GM21360 (cell line): ENCODE data around the gene PFKFB3.
"Not testable (repeated sequence)": the region's sequence is repeated elsewhere in the genome, so short reads cannot be mapped to it uniquely, and the experiment has no call there.

Experiments
- ATAC-seq: cut with Tn5 transposase; IDR thresholded peaks from one replicate; pipeline ENCODE4 v1.9.1; 2021; ENCODE audit warnings: mild to moderate bottlenecking, moderate library complexity; ENCODE audit not compliant: unreplicated experiment

PFKFB3 gene

GRCh38 chr10:6200734-6201515 is 1.8 kb upstream of the PFKFB3 start:
- ATAC-seq, result peak; percentile 1

GRCh38 chr10:6201516-6201975 is 1.2 kb upstream of the PFKFB3 start:
- peak; percentile 46 for ATAC-seq

- no peak for ATAC-seq
Measured at GRCh38 chr10:6202098-6202683, 541 bp upstream of the PFKFB3 start.

GRCh38 chr10:6203331-6204062 is 765 bp downstream of the PFKFB3 start:
- ATAC-seq, result peak; percentile 31

GRCh38 chr10:6204063-6204340 is 1.3 kb downstream of the PFKFB3 start:
- ATAC-seq, result no peak

GRCh38 chr10:6204341-6205191 is 1.8 kb downstream of the PFKFB3 start:
- no peak for ATAC-seq

- not testable (repeated sequence) for ATAC-seq
Measured at GRCh38 chr10:6206486-6206885, 3.8 kb downstream of the PFKFB3 start.

- ATAC-seq, result no peak
Measured at GRCh38 chr10:6207658-6208057, 4.9 kb downstream of the PFKFB3 start.

GRCh38 chr10:6208799-6209235 is 6.1 kb downstream of the PFKFB3 start:
- no peak for ATAC-seq

- ATAC-seq, result no peak
Measured at GRCh38 chr10:6211341-6211670, 8.6 kb downstream of the PFKFB3 start.

GRCh38 chr10:6211671-6212635 is 9.2 kb downstream of the PFKFB3 start:
- ATAC-seq, result no peak

- no peak for ATAC-seq
Measured at GRCh38 chr10:6212806-6213205, 10.1 kb downstream of the PFKFB3 start.

GRCh38 chr10:6213257-6213905 is 10.6 kb downstream of the PFKFB3 start:
- no peak for ATAC-seq

GRCh38 chr10:6213908-6214307 is 11.2 kb downstream of the PFKFB3 start:
- ATAC-seq, result no peak

- ATAC-seq, result no peak
Measured at GRCh38 chr10:6214612-6215011, 11.9 kb downstream of the PFKFB3 start.

GRCh38 chr10:6215241-6215640 is 12.5 kb downstream of the PFKFB3 start:
- ATAC-seq, result no peak

- no peak for ATAC-seq
Measured at GRCh38 chr10:6215683-6216484, 13.2 kb downstream of the PFKFB3 start.

GRCh38 chr10:6216916-6217315 is 14.2 kb downstream of the PFKFB3 start:
- no peak for ATAC-seq

- no peak for ATAC-seq
Measured at GRCh38 chr10:6217611-6218010, 14.9 kb downstream of the PFKFB3 start.
